ENCODE data around the gene TNPO2.

TNPO2 gene

GRCh38 chr19:12675399-12675798, 48.3 kb downstream of the TNPO2 start:
- TF ChIP-seq CTCF (conservative IDR thresholded peaks at IDR 0.05; ENCODE audit: low read length), result no peak
- TF ChIP-seq EZH2phosphoT487 (IDR thresholded peaks at IDR 0.05; ENCODE audit: borderline replicate concordance), result no peak
- H3K4me2 ChIP-seq (ENCODE audit: low read depth, low read length, poor library complexity, severe bottlenecking), result no peak overlapping the region
- peaks cover 21% of the 10 kb centered on the region for H3K79me2 ChIP-seq (ENCODE audit: insufficient read depth, low read length)
- H3K36me3 ChIP-seq (ENCODE audit: insufficient read depth, low read length), result peaks cover 53% of the 10 kb centered on the region; the same call in 1 of the 2 replicates
- peaks cover 16% of the 10 kb centered on the region for H4K20me1 ChIP-seq (ENCODE audit: insufficient read depth, low read length, poor library complexity, severe bottlenecking)
- H3F3A ChIP-seq (ENCODE audit: low read depth), result no peaks in the 10 kb centered on the region
- no peak overlapping the region for H2AFZ ChIP-seq (ENCODE audit: low read length)
- no peak overlapping the region for H3K9ac ChIP-seq (ENCODE audit: low read depth, low read length, poor library complexity, severe bottlenecking)
- H3K4me3 ChIP-seq (ENCODE audit: low read length, poor library complexity, severe bottlenecking), result no peak overlapping the region
- H3K27me3 ChIP-seq (ENCODE audit: insufficient read depth, low read length, poor library complexity, severe bottlenecking), result no peaks in the 10 kb centered on the region
- no peaks in the 10 kb centered on the region for H3K9me2 ChIP-seq (replicated peaks; ENCODE audit: low read depth, low read length)
- H3K9me3 ChIP-seq (ENCODE audit: insufficient read depth, low read depth, low read length), result no peaks in the 10 kb centered on the region
- peaks cover 8% of the 10 kb centered on the region for H3K4me1 ChIP-seq (ENCODE audit: insufficient read depth, low read length, poor library complexity, severe bottlenecking)

GRCh38 chr19:12672744-12673143, 51.0 kb downstream of the TNPO2 start:
- Histone ChIP-seq H3K9me3 (ENCODE audit: insufficient read depth, low read depth, low read length) (no peaks in the 10 kb centered on the region), H3K9ac (ENCODE audit: low read depth, low read length, poor library complexity, severe bottlenecking) (no peak overlapping the region), H3K4me2 (ENCODE audit: low read depth, low read length, poor library complexity, severe bottlenecking) (no peak overlapping the region), H2AFZ (ENCODE audit: low read length) (no peak overlapping the region), H3K79me2 (ENCODE audit: insufficient read depth, low read length) (peaks cover 25% of the 10 kb centered on the region), H3K9me2 (replicated peaks; ENCODE audit: low read depth, low read length) (no peaks in the 10 kb centered on the region), H3K4me3 (ENCODE audit: low read length, poor library complexity, severe bottlenecking) (no peak overlapping the region), H3K4me1 (ENCODE audit: insufficient read depth, low read length, poor library complexity, severe bottlenecking) (peaks cover 11% of the 10 kb centered on the region), H3K27me3 (ENCODE audit: insufficient read depth, low read length, poor library complexity, severe bottlenecking) (no peaks in the 10 kb centered on the region), H3F3A (ENCODE audit: low read depth) (no peaks in the 10 kb centered on the region), H3K36me3 (ENCODE audit: insufficient read depth, low read length) (peaks cover 36% of the 10 kb centered on the region; the same call in 1 of the 2 replicates), H4K20me1 (ENCODE audit: insufficient read depth, low read length, poor library complexity, severe bottlenecking) (peaks cover 17% of the 10 kb centered on the region)
- TF ChIP-seq EZH2phosphoT487 (IDR thresholded peaks at IDR 0.05; ENCODE audit: borderline replicate concordance) (no peak), CTCF (conservative IDR thresholded peaks at IDR 0.05; ENCODE audit: low read length) (no peak)

- TF ChIP-seq CTCF (conservative IDR thresholded peaks at IDR 0.05; ENCODE audit: low read length) (no peak), EZH2phosphoT487 (IDR thresholded peaks at IDR 0.05; ENCODE audit: borderline replicate concordance) (no peak)
- Histone ChIP-seq H3K27me3 (ENCODE audit: insufficient read depth, low read length, poor library complexity, severe bottlenecking) (no peaks in the 10 kb centered on the region), H3K79me2 (ENCODE audit: insufficient read depth, low read length) (peaks cover 38% of the 10 kb centered on the region), H3K4me1 (ENCODE audit: insufficient read depth, low read length, poor library complexity, severe bottlenecking) (peaks cover 25% of the 10 kb centered on the region), H3K9ac (ENCODE audit: low read depth, low read length, poor library complexity, severe bottlenecking) (peak overlapping the region; percentile 89), H3F3A (ENCODE audit: low read depth) (no peaks in the 10 kb centered on the region), H3K4me2 (ENCODE audit: low read depth, low read length, poor library complexity, severe bottlenecking) (peak overlapping the region; percentile 89), H2AFZ (ENCODE audit: low read length) (peak overlapping the region; percentile 90; the same call in 1 of the 2 replicates), H3K9me2 (replicated peaks; ENCODE audit: low read depth, low read length) (no peaks in the 10 kb centered on the region), H3K36me3 (ENCODE audit: insufficient read depth, low read length) (peaks cover 17% of the 10 kb centered on the region; the same call in 1 of the 2 replicates), H4K20me1 (ENCODE audit: insufficient read depth, low read length, poor library complexity, severe bottlenecking) (peaks cover 13% of the 10 kb centered on the region), H3K9me3 (ENCODE audit: insufficient read depth, low read depth, low read length) (no peaks in the 10 kb centered on the region), H3K4me3 (ENCODE audit: low read length, poor library complexity, severe bottlenecking) (peak overlapping the region; percentile 79)
These were observed 53.4 kb downstream of the TNPO2 start for GRCh38 chr19:12670159-12670928.
